Parathyroid adenoma (tissue), 2 donors: ENCODE data around the gene EVC.

ENCODE experiments used
- H2AFZ ChIP-seq: fragments of 300-600 bp; sonication (generic); one replicate; pipeline ENCODE4 v1.7.0; 2017; ENCODE audit warnings: antibody characterized with exemption, mild to moderate bottlenecking
- H3K27ac ChIP-seq: fragments of 300-600 bp; sonication (generic); one replicate; pipeline ENCODE4 v1.7.0; 2017
- H3K27me3 ChIP-seq: fragments of 300-600 bp; sonication (generic); one replicate; pipeline ENCODE4 v1.7.0; 2017; ENCODE audit warnings: low read length; ENCODE audit not compliant: control insufficient read depth, insufficient read depth
- H3K36me3 ChIP-seq: fragments of 300-600 bp; sonication (generic); one replicate; pipeline ENCODE4 v1.7.0; 2017; ENCODE audit warnings: low read length; ENCODE audit not compliant: control insufficient read depth, insufficient read depth
- H3K4me1 ChIP-seq: fragments of 300-600 bp; sonication (generic); one replicate; pipeline ENCODE4 v1.7.0; 2017; ENCODE audit warnings: control low read depth
- H3K4me2 ChIP-seq: fragments of 300-600 bp; sonication (generic); one replicate; pipeline ENCODE4 v1.7.0; 2017; ENCODE audit warnings: low read length
- H3K4me3 ChIP-seq: fragments of 300-600 bp; sonication (generic); one replicate; pipeline ENCODE4 v1.7.0; 2017; ENCODE audit warnings: low read depth, low read length
- H3K79me2 ChIP-seq: fragments of 300-600 bp; sonication (generic); one replicate; pipeline ENCODE4 v1.7.0; 2017; ENCODE audit warnings: control low read depth
- H3K9ac ChIP-seq: fragments of 300-600 bp; sonication (generic); one replicate; pipeline ENCODE4 v1.7.0; 2017; ENCODE audit warnings: mild to moderate bottlenecking
- H3K9me3 ChIP-seq: fragments of 300-600 bp; sonication (generic); one replicate; pipeline ENCODE4 v1.7.0; 2017; ENCODE audit warnings: low read length; ENCODE audit not compliant: control insufficient read depth
- TF ChIP-seq, protein P1 (sequence below): fragments of 300-600 bp; sonication (generic); IDR thresholded peaks from one replicate; pipeline ENCODE4 v1.7.0; 2017; ENCODE audit warnings: antibody characterized with exemption, mild to moderate bottlenecking
- donor health status: primary hyperparathyroidism.

Gene EVC

DNA sequence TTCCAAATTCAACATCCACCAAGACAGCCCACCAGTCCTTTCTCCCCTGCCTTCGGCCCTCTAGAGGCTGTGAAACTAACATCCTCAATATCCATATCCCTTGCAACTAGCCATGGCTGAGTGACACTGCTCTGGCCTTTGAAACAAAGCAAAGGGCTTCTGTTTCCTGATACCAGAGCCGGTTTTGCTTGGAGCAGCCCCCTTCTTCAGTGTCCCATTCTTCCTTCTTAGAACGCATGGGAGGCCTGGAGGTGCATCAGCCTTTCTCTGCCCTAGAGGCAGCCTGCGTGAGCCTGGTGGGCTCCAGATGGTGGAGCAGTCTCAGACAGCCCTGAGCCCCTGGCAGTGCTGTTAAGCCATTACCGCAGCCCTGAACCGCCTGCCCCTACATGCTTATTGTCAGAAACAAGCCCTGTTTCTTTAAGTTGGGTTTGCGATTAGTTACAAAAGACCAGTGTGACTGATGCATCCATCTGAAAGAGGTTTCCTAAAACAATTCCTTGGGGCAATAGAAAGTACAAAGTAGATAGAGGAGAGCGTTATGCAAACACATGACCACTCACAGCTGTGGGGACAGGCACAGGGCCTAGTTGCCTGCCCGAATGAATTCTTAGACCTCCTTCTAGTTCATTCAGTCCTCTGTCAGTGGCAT, 74.1 kb downstream of the EVC start:
- no peaks in the 10 kb centered on the region for H3K36me3 ChIP-seq

DNA sequence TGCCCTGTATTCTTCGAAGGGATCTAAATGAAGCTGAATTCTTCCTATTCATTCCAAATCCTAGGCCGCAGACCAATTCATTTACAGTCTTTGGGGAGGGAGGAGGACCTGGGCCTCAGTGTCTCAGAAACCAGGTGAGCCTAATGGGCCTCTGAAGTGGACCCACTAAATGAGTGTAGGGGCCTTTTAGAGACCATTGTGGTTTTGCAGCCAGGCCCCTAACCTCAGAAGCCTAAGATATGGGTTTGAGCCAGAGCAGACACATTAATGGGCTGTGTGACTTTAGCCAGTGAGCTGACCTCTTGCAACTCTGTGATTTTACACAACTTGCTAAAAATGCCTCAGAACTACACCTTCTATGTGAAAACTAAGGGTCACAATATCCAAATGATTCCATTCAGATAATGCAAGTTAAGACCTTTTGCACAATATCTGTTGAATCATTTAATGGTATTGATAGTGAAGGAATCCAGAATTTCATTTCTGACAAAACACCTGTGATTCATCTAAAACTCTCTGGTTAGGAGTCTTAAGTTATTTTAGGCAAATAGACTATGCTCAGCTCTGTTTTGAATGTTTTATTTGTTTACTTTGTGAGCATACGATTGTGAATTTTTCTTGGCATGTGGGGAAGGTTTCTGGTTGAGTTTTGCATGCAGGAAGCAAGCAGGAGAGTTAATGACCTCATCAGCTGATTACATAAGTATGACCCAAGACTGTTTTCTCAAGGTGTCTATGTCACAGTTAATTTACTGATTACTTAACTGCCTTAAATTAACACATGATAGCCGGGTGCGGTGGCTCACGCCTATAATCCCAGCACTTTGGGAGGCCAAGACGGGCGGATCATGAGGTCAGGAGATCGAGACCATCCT, 75.0 kb downstream of the EVC start:
- no peaks in the 10 kb centered on the region for H3K79me2 ChIP-seq
- H3K9me3 ChIP-seq = no peaks in the 10 kb centered on the region
- no peaks in the 10 kb centered on the region for H3K36me3 ChIP-seq
- no peak overlapping the region for H3K4me3 ChIP-seq
- no peak overlapping the region for H2AFZ ChIP-seq
- H3K9ac ChIP-seq = no peak overlapping the region
- TF ChIP-seq, protein P1, sequence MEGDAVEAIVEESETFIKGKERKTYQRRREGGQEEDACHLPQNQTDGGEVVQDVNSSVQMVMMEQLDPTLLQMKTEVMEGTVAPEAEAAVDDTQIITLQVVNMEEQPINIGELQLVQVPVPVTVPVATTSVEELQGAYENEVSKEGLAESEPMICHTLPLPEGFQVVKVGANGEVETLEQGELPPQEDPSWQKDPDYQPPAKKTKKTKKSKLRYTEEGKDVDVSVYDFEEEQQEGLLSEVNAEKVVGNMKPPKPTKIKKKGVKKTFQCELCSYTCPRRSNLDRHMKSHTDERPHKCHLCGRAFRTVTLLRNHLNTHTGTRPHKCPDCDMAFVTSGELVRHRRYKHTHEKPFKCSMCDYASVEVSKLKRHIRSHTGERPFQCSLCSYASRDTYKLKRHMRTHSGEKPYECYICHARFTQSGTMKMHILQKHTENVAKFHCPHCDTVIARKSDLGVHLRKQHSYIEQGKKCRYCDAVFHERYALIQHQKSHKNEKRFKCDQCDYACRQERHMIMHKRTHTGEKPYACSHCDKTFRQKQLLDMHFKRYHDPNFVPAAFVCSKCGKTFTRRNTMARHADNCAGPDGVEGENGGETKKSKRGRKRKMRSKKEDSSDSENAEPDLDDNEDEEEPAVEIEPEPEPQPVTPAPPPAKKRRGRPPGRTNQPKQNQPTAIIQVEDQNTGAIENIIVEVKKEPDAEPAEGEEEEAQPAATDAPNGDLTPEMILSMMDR = no peak
- H3K27me3 ChIP-seq = no peaks in the 10 kb centered on the region
- H3K27ac ChIP-seq = no peak overlapping the region
- no peak overlapping the region for H3K4me2 ChIP-seq
- H3K4me1 ChIP-seq = no peaks in the 10 kb centered on the region

More for the DNA sequence above, 74.1 kb downstream of the EVC start:
- H3K4me2 ChIP-seq = no peak overlapping the region
- no peaks in the 10 kb centered on the region for H3K9me3 ChIP-seq
- H3K79me2 ChIP-seq = no peaks in the 10 kb centered on the region
- no peak overlapping the region for H3K27ac ChIP-seq
- H2AFZ ChIP-seq = no peak overlapping the region
- no peak overlapping the region for H3K4me3 ChIP-seq
- H3K9ac ChIP-seq = no peak overlapping the region
- H3K27me3 ChIP-seq = no peaks in the 10 kb centered on the region
- TF ChIP-seq, protein P1 = no peak
- H3K4me1 ChIP-seq = no peaks in the 10 kb centered on the region

GRCh38 chr4:5787311-5787710, 76.3 kb downstream of the EVC start:
- Histone ChIP-seq H2AFZ (no peak overlapping the region), H3K4me1 (no peaks in the 10 kb centered on the region), H3K4me3 (no peak overlapping the region), H3K79me2 (no peaks in the 10 kb centered on the region), H3K27me3 (no peaks in the 10 kb centered on the region), H3K36me3 (no peaks in the 10 kb centered on the region), H3K27ac (no peak overlapping the region), H3K9me3 (no peaks in the 10 kb centered on the region), H3K4me2 (no peak overlapping the region), H3K9ac (no peak overlapping the region)
- TF ChIP-seq, protein P1 = no peak

GRCh38 chr4:5788144-5788543, 77.1 kb downstream of the EVC start:
- TF ChIP-seq, protein P1 = no peak
- no peak overlapping the region for H3K4me2 ChIP-seq
- H2AFZ ChIP-seq = no peak overlapping the region
- H3K36me3 ChIP-seq = no peaks in the 10 kb centered on the region
- H3K4me3 ChIP-seq = no peak overlapping the region
- H3K9ac ChIP-seq = no peak overlapping the region
- H3K27me3 ChIP-seq = no peaks in the 10 kb centered on the region
- H3K4me1 ChIP-seq = no peaks in the 10 kb centered on the region
- no peaks in the 10 kb centered on the region for H3K9me3 ChIP-seq
- no peaks in the 10 kb centered on the region for H3K79me2 ChIP-seq
- H3K27ac ChIP-seq = no peak overlapping the region
